Esophagus muscularis mucosa (tissue), 4 donors: ENCODE data around the gene SH3RF3.

ENCODE experiments used
- EP300 ChIP-seq: sonication (generic); formaldehyde crosslinking; IDR thresholded peaks from one replicate; pipeline ENCODE4 v1.6.1; 2017; ENCODE audit warnings: antibody characterized with exemption
- POLR2A ChIP-seq: fragments of 450-650 bp; IDR thresholded peaks from one replicate; pipeline ENCODE4 v1.6.1; 2017; ENCODE audit warnings: antibody characterized with exemption, moderate library complexity, mild to moderate bottlenecking, low read depth
- POLR2AphosphoS5 ChIP-seq, 2 donors: sonication (generic); formaldehyde crosslinking; IDR thresholded peaks; one replicate each; pipeline ENCODE4 v1.6.1; 2017; ENCODE audit warnings: antibody characterized with exemption in 2 of 2
- TF ChIP-seq, protein P1 (sequence below), 3 experiments: fragments of 200-600 bp in 2 of 3; fragments of 450-650 bp in 1 of 3; sonication (generic) in 2 of 3; IDR thresholded peaks; one replicate each; pipeline ENCODE4 v1.5.1; 2017 to 2019; ENCODE audit warnings: antibody characterized with exemption in 3 of 3, mild to moderate bottlenecking in 2 of 3, moderate library complexity in 1 of 3

DNA sequence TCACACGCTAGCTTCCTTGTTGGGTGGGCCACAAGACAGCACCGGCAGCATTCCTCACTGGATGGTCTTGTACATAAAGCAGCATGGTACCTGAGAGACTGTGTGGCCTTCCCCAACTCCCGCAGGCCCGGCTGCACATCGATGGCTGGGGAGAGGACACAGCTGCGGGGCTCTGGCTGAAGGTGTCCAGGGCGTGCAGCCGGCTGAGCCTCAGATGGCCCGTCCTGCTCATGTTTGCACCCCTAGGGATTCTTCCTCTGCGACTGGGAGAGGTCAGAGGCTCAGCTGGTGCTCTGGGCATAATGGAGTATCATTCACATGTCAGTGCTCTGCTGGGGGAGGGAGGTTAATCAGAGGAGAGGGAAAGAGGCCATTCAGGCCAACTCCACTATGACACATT lies 276.9 kb downstream of the SH3RF3 start:
- TF ChIP-seq, protein P1, sequence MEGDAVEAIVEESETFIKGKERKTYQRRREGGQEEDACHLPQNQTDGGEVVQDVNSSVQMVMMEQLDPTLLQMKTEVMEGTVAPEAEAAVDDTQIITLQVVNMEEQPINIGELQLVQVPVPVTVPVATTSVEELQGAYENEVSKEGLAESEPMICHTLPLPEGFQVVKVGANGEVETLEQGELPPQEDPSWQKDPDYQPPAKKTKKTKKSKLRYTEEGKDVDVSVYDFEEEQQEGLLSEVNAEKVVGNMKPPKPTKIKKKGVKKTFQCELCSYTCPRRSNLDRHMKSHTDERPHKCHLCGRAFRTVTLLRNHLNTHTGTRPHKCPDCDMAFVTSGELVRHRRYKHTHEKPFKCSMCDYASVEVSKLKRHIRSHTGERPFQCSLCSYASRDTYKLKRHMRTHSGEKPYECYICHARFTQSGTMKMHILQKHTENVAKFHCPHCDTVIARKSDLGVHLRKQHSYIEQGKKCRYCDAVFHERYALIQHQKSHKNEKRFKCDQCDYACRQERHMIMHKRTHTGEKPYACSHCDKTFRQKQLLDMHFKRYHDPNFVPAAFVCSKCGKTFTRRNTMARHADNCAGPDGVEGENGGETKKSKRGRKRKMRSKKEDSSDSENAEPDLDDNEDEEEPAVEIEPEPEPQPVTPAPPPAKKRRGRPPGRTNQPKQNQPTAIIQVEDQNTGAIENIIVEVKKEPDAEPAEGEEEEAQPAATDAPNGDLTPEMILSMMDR (IDR thresholded peaks at IDR 0.05): no peak
- no peak for TF ChIP-seq POLR2A
- no peak for TF ChIP-seq POLR2AphosphoS5 (IDR thresholded peaks at IDR 0.05)
- no peak for TF ChIP-seq EP300
